Measurements from ENCODE around the gene ROGDI. TPM values are rescaled to one million over a fixed set of nuclear protein-coding genes. Genes with fewer than 3 reads are reported as not detected.

Gene ROGDI
- total and polyA plus RNA-seq, 2 of the 13 experiments (the other 11 are each of a cell fraction or from before 2014, with no cell fraction given): 19.2 to 42.1 TPM

GRCh38 chr16:4801962-4802658 lies at the start of gene ROGDI (continued):
- no peak; the same call in 1 of the 2 replicates for TF ChIP-seq ZNF816 (CRISPR knock-in tag; IDR thresholded peaks at IDR 0.05; ENCODE audit: borderline replicate concordance)
- TF ChIP-seq ZNF552 (CRISPR knock-in tag; IDR thresholded peaks at IDR 0.05; ENCODE audit: borderline replicate concordance): 0 out of 2 replicates have a peak, but pooled peaks have one; percentile 23
- TF ChIP-seq FOXP4 (CRISPR knock-in tag; IDR thresholded peaks at IDR 0.05): no peak
- no peak for TF ChIP-seq PBX2 (CRISPR knock-in tag; IDR thresholded peaks at IDR 0.05)
- TF ChIP-seq ZNF264 (CRISPR knock-in tag; IDR thresholded peaks at IDR 0.05): no peak
- no peak for TF ChIP-seq EHMT2 (IDR thresholded peaks at IDR 0.05; ENCODE audit: borderline replicate concordance, low read depth, low read length)
- TF ChIP-seq ZEB1 (IDR thresholded peaks at IDR 0.05; ENCODE audit: insufficient replicate concordance, low read depth): peak; percentile 85
- TF ChIP-seq ZNF503 (CRISPR knock-in tag; IDR thresholded peaks at IDR 0.05): 0 out of 2 replicates have a peak, but pooled peaks have one; percentile 42
- no peak for TF ChIP-seq ATF1 (CRISPR knock-in tag; IDR thresholded peaks at IDR 0.05)
- no peak for TF ChIP-seq ZNF3 (CRISPR knock-in tag; IDR thresholded peaks at IDR 0.05)
- TF ChIP-seq HOMEZ (CRISPR knock-in tag; IDR thresholded peaks at IDR 0.05; ENCODE audit: low read depth): no peak
- no peak for TF ChIP-seq ZNF577 (CRISPR knock-in tag; IDR thresholded peaks at IDR 0.05; ENCODE audit: borderline replicate concordance, low read depth)
- TF ChIP-seq ZNF34 (CRISPR knock-in tag; IDR thresholded peaks at IDR 0.05; ENCODE audit: borderline replicate concordance): no peak
- TF ChIP-seq DR1 (CRISPR knock-in tag; IDR thresholded peaks at IDR 0.05): no peak
- TF ChIP-seq MBNL3 (CRISPR knock-in tag; conservative IDR thresholded peaks at IDR 0.05): no peak
- peak; percentile 58 for TF ChIP-seq ZNF770 (CRISPR knock-in tag; IDR thresholded peaks at IDR 0.05)
- TF ChIP-seq HNF4G (IDR thresholded peaks at IDR 0.05; ENCODE audit: borderline replicate concordance, low read depth, low read length): no peak
- TF ChIP-seq HNF4G (CRISPR knock-in tag; IDR thresholded peaks at IDR 0.05; ENCODE audit: borderline replicate concordance, low read depth): no peak
- peak; percentile 56; the same call in 1 of the 2 replicates for TF ChIP-seq ZNF331 (CRISPR knock-in tag; IDR thresholded peaks at IDR 0.05)
- TF ChIP-seq ZFP37 (CRISPR knock-in tag; IDR thresholded peaks at IDR 0.05; ENCODE audit: borderline replicate concordance): no peak
- TF ChIP-seq TOE1 (CRISPR knock-in tag; IDR thresholded peaks at IDR 0.05): no peak
